ENCODE data around the gene MLN. TPM values are rescaled to one million over a fixed set of nuclear protein-coding genes. Genes with fewer than 3 reads are reported as not detected.

Gene MLN
- total RNA-seq, 1 experiment from 2014 or later = not detected

DNA sequence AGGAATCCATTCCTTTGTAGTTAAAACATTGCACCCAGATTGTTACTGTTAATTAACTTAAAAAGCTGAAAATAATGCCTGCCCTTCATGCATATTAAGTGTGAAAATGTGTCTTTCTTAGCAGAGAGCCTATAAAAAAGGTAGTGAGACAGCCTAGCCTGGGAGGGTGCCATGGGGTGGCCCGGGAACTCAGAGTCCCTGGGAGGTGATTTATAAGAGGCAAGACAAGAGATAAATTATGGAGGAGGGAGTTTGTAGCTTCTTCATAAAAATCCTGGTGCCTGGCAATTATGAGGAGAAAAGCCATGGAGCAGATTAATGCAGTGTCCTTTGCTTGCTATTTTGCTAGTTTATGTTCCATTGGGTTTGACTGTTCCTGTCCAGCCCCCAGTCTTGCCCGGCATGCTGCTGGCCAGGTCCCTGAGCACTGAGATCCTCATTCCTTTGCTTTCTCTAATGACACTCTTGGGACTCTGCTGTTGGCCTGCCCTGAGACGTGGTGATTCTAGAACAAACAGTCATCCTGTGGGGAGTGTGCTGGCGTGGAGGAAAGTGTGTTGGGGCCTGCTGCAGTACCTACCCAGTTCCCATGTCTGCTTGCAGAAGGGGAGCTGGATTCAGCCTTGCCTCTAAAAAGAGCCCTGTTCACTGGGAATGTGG, 4.2 kb downstream of the MLN start:
- 0 out of 2 replicates have a peak, but pooled peaks cover 3% of the 10 kb centered on the region for H3K27me3 ChIP-seq (ENCODE audit: insufficient read depth, low read length)
- H4K8ac ChIP-seq (replicated peaks; ENCODE audit: insufficient read length, low read depth, low read length) = no peak overlapping the region
- H3K23me2 ChIP-seq (ENCODE audit: insufficient read length, low read depth, low read length, poor library complexity, severe bottlenecking) = no peaks in the 10 kb centered on the region
- TF ChIP-seq, protein P1, sequence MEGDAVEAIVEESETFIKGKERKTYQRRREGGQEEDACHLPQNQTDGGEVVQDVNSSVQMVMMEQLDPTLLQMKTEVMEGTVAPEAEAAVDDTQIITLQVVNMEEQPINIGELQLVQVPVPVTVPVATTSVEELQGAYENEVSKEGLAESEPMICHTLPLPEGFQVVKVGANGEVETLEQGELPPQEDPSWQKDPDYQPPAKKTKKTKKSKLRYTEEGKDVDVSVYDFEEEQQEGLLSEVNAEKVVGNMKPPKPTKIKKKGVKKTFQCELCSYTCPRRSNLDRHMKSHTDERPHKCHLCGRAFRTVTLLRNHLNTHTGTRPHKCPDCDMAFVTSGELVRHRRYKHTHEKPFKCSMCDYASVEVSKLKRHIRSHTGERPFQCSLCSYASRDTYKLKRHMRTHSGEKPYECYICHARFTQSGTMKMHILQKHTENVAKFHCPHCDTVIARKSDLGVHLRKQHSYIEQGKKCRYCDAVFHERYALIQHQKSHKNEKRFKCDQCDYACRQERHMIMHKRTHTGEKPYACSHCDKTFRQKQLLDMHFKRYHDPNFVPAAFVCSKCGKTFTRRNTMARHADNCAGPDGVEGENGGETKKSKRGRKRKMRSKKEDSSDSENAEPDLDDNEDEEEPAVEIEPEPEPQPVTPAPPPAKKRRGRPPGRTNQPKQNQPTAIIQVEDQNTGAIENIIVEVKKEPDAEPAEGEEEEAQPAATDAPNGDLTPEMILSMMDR (conservative IDR thresholded peaks at IDR 0.05) = no peak
- no peak overlapping the region for H3K56ac ChIP-seq (ENCODE audit: insufficient read length, low read depth, low read length)
- no peak overlapping the region for H3K4ac ChIP-seq (ENCODE audit: low read depth, low read length)
- no peaks in the 10 kb centered on the region for H3K9me3 ChIP-seq (ENCODE audit: control insufficient read depth, low read depth, low read length)
- no peak overlapping the region for H2BK20ac ChIP-seq (ENCODE audit: low read depth, low read length, poor library complexity, severe bottlenecking)
- peaks cover 3% of the 10 kb centered on the region for H3K4me1 ChIP-seq (ENCODE audit: insufficient read depth, low read length)
- H3K4me2 ChIP-seq (ENCODE audit: insufficient read depth, insufficient read length, low read length) = no peak overlapping the region
- H3K27ac ChIP-seq (ENCODE audit: insufficient read length, low read depth, low read length) = no peak overlapping the region
- H4K20me1 ChIP-seq (ENCODE audit: control insufficient read depth, insufficient read depth, insufficient read length) = no peaks in the 10 kb centered on the region
- H3K14ac ChIP-seq (ENCODE audit: insufficient read depth, low read length) = no peak overlapping the region
- no CpG with 5 or more reads among the region's 4 CpGs for WGBS (ENCODE audit: extremely low coverage, insufficient read length, low lambda C conversion rate)
- no peak overlapping the region for H3K18ac ChIP-seq (ENCODE audit: insufficient read length, low read depth, low read length)
- Mint-ChIP-seq H3K27ac (peak overlapping the region in 1 of 3 experiments; percentile 41; a peak in 1 of 7 replicates), H3K9me3 (no peaks in the 10 kb centered on the region), H3K4me3 (no peak overlapping the region), H3K27me3 (ENCODE audit: low read depth) (peaks cover 5% of the 10 kb centered on the region), H3K36me3 (ENCODE audit: insufficient read depth in 1 of 3, low read depth in 3 of 3) (no peaks in the 10 kb centered on the region), H3K4me1 (peaks cover 54 to 57% of the 10 kb centered on the region in 2 experiments)
- no peak for DNase-seq
- H4K5ac ChIP-seq (ENCODE audit: insufficient read length, low read depth, low read length) = no peak overlapping the region
- no peaks in the 10 kb centered on the region for H3K79me2 ChIP-seq (ENCODE audit: insufficient read depth, low read length)
- H2BK120ac ChIP-seq (ENCODE audit: low read depth, low read length, poor library complexity, severe bottlenecking) = no peak overlapping the region
- no peak overlapping the region for H3T11ph ChIP-seq (ENCODE audit: low read length)
- H3K79me1 ChIP-seq (ENCODE audit: insufficient read depth, low read depth, low read length, poor library complexity, severe bottlenecking) = no peaks in the 10 kb centered on the region
- H2BK12ac ChIP-seq (ENCODE audit: insufficient read length, low read depth, low read length) = no peak overlapping the region
- H2BK15ac ChIP-seq (ENCODE audit: low read depth, low read length) = no peak overlapping the region
- no peak overlapping the region for H3K23ac ChIP-seq (ENCODE audit: insufficient read length, low read depth, low read length)
- H2BK5ac ChIP-seq (ENCODE audit: insufficient read length, low read length) = no peak overlapping the region
- H2AFZ ChIP-seq (ENCODE audit: low read length) = no peak overlapping the region
- H4K91ac ChIP-seq (ENCODE audit: insufficient read length, low read depth, low read length) = no peak overlapping the region
- H2AK5ac ChIP-seq (ENCODE audit: insufficient read length, low read length) = no peak overlapping the region
- no peak overlapping the region for H3K9ac ChIP-seq (ENCODE audit: extremely low read depth, insufficient read length, low read length)

Measured in H9 (cell line).